HG03095 (cell line): ENCODE data around the gene UVRAG.

Source experiments
- ATAC-seq: cut with Tn5 transposase; IDR thresholded peaks from one replicate; pipeline ENCODE4 v1.9.1; 2021; ENCODE audit warnings: moderate library complexity; ENCODE audit not compliant: unreplicated experiment

The UVRAG gene

GRCh38 chr11:76158394-76159302 is 343.6 kb downstream of the UVRAG start:
- ATAC-seq, result no peak

GRCh38 chr11:76159303-76159937 is 344.4 kb downstream of the UVRAG start:
- no peak for ATAC-seq

- ATAC-seq, result no peak
These were observed 345.1 kb downstream of the UVRAG start for GRCh38 chr11:76159983-76160661.

- ATAC-seq, result no peak
These were observed 345.8 kb downstream of the UVRAG start for GRCh38 chr11:76160856-76161255.

- ATAC-seq, result no peak
These were observed 346.4 kb downstream of the UVRAG start for GRCh38 chr11:76161261-76161961.

GRCh38 chr11:76162336-76163288 is 347.6 kb downstream of the UVRAG start:
- ATAC-seq, result no peak

- no peak for ATAC-seq
These were observed 348.4 kb downstream of the UVRAG start for GRCh38 chr11:76163289-76163880.

- ATAC-seq, result no peak
These were observed 349.1 kb downstream of the UVRAG start for GRCh38 chr11:76164081-76164480.

GRCh38 chr11:76164861-76165751 is 350.1 kb downstream of the UVRAG start:
- ATAC-seq, result no peak

GRCh38 chr11:76166314-76166713 is 351.3 kb downstream of the UVRAG start:
- ATAC-seq, result no peak

- ATAC-seq, result no peak
These were observed 352.6 kb downstream of the UVRAG start for GRCh38 chr11:76167590-76167989.

GRCh38 chr11:76169473-76169896 is 354.5 kb downstream of the UVRAG start:
- no peak for ATAC-seq

- no peak for ATAC-seq
These were observed 355.5 kb downstream of the UVRAG start for GRCh38 chr11:76170468-76170867.

GRCh38 chr11:76172583-76172982 is 357.6 kb downstream of the UVRAG start:
- no peak for ATAC-seq

GRCh38 chr11:76173663-76174062 is 358.7 kb downstream of the UVRAG start:
- ATAC-seq, result no peak

- no peak for ATAC-seq
These were observed 359.3 kb downstream of the UVRAG start for GRCh38 chr11:76174330-76174729.

- ATAC-seq, result no peak
These were observed 360.8 kb downstream of the UVRAG start for GRCh38 chr11:76175783-76176182.

- ATAC-seq, result no peak
These were observed 361.5 kb downstream of the UVRAG start for GRCh38 chr11:76176463-76176862.
